ENCODE results near the gene ARHGAP22.

The ARHGAP22 gene

GRCh38 chr10:48577158-48577557 lies 27.7 kb downstream of the ARHGAP22 start:
- in situ Hi-C loops (cut with MboI; ENCODE audit: low sequenced_read_pairs, unreplicated experiment) = no loop called here

GRCh38 chr10:48576501-48576900 lies 28.4 kb downstream of the ARHGAP22 start:
- no peak for TF ChIP-seq CTCF (IDR thresholded peaks at IDR 0.05; ENCODE audit: borderline replicate concordance, control extremely low read depth, extremely low read depth, insufficient read depth, missing control alignments)
- in situ Hi-C loops (cut with MboI; ENCODE audit: low sequenced_read_pairs, unreplicated experiment) = no loop called here
- no peak for DNase-seq (ENCODE audit: low spot score)

More at GRCh38 chr10:48577158-48577557, 27.7 kb downstream of the ARHGAP22 start:
- DNase-seq (ENCODE audit: low spot score) = peak; percentile 40
- TF ChIP-seq CTCF (IDR thresholded peaks at IDR 0.05; ENCODE audit: borderline replicate concordance, control extremely low read depth, extremely low read depth, insufficient read depth, missing control alignments) = no peak

DNA sequence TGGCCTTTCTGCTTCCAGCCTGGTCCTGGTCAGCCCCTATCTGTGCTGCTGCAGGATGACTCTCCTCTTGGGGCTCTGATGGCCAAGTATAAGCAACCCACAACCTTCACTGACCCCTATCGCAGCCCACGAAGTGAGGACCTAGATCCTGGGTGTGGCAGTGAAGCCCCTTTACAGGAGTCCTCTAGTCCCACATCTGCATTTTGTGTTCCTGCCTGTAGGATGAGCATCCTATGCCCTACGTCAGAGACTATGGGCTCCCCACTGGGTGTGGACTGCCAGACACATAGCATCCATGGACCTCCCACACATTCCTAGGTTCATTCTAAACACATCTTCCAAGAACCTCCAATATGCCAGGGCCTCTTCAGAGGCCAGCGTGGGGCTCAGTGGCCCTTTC lies 29.0 kb downstream of the ARHGAP22 start:
- no peak for TF ChIP-seq CTCF (IDR thresholded peaks at IDR 0.05; ENCODE audit: borderline replicate concordance, control extremely low read depth, extremely low read depth, insufficient read depth, missing control alignments)
- in situ Hi-C loops (cut with MboI; ENCODE audit: low sequenced_read_pairs, unreplicated experiment) = no loop called here
- no peak for DNase-seq (ENCODE audit: low spot score)

- in situ Hi-C loops (cut with MboI; ENCODE audit: low sequenced_read_pairs, unreplicated experiment) = no loop called here
- TF ChIP-seq CTCF (IDR thresholded peaks at IDR 0.05; ENCODE audit: borderline replicate concordance, control extremely low read depth, extremely low read depth, insufficient read depth, missing control alignments) = no peak
Measured at GRCh38 chr10:48574817-48575380, 30.0 kb downstream of the ARHGAP22 start.

DNA sequence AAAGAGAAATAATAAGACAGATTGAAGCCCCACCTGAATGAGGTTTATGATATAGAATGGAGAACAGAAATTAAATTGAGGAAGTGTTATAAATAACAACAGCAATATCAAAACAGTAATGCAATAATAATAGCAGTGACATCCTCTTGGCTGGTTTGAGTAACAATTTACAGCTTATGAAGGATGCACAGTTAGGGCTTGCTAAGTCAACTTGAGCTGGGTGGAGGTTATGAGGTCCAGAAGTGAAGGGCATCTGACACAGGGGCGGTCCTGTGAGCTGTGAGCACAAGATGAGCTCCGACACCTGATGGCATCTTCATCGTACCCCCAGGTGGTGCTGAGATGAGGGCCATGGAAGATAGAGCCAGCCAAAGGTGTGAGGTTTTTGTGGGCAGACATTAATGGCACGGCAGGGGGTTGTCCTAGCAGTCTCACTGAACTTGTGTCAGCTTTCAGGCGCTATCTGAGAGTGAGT lies 30.5 kb downstream of the ARHGAP22 start:
- in situ Hi-C loops (cut with MboI; ENCODE audit: low sequenced_read_pairs, unreplicated experiment) = no loop called here
- DNase-seq (ENCODE audit: low spot score) = no peak
- TF ChIP-seq CTCF (IDR thresholded peaks at IDR 0.05; ENCODE audit: borderline replicate concordance, control extremely low read depth, extremely low read depth, insufficient read depth, missing control alignments) = no peak

More at GRCh38 chr10:48574817-48575380, 30.0 kb downstream of the ARHGAP22 start:
- no peak for DNase-seq (ENCODE audit: low spot score)

DNA sequence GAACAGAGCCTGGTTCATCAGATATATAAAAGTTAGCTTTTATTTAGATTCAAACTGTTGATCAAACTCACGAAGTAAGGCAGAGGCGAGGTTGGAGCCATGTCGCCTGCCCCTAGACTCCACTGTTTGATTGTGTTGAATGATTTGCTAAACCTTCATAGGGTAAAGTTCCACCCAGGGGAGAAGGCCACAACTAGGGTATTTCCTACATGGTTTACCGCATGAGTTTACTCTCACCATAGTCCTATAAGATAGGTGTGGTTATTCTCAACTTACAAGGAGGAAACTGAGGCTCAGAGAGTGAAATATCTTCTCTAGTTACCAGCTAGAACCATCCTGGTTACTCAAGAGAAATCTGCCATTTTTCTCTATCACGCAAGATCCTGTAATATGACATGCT lies 31.8 kb downstream of the ARHGAP22 start:
- TF ChIP-seq CTCF (IDR thresholded peaks at IDR 0.05; ENCODE audit: borderline replicate concordance, control extremely low read depth, extremely low read depth, insufficient read depth, missing control alignments) = no peak
- no peak for DNase-seq (ENCODE audit: low spot score)
- in situ Hi-C loops (cut with MboI; ENCODE audit: low sequenced_read_pairs, unreplicated experiment) = no loop called here
